ENCODE data around the gene CCDC60. TPM values are rescaled to one million over a fixed set of nuclear protein-coding genes. Genes with fewer than 3 reads are reported as not detected.

CCDC60 gene
- not detected for total RNA-seq

GRCh38 chr12:119334430-119335170, at the start of gene CCDC60:
Gene CCDC60 (plus strand): TSS chr12:119334729. CDS start chr12:119335177, 448 bp downstream.
- DNase-seq (no peak), ATAC-seq (no peak)
- Mint-ChIP-seq H3K36me3 (ENCODE audit: insufficient read depth) (no peaks in the 10 kb centered on the region), H3K27me3 (ENCODE audit: low read depth) (peaks cover 13% of the 10 kb centered on the region), H3K4me1 (ENCODE audit: low read depth) (no peaks in the 10 kb centered on the region), H3K4me3 (no peak within 1 kb of the TSS), H3K9me3 (no peaks in the 10 kb centered on the region)

- Mint-ChIP-seq H3K36me3 (ENCODE audit: insufficient read depth) (no peaks in the 10 kb centered on the region), H3K4me1 (ENCODE audit: low read depth) (no peaks in the 10 kb centered on the region), H3K9me3 (no peaks in the 10 kb centered on the region), H3K4me3 (no peak overlapping the region), H3K27me3 (ENCODE audit: low read depth) (no peaks in the 10 kb centered on the region)
- DNase-seq (no peak), ATAC-seq (no peak)
These were observed 46.0 kb upstream of the CCDC60 start for GRCh38 chr12:119288576-119288975.

GRCh38 chr12:119292893-119293630, 41.5 kb upstream of the CCDC60 start:
- Mint-ChIP-seq H3K4me1 (ENCODE audit: low read depth) (no peaks in the 10 kb centered on the region), H3K4me3 (no peak overlapping the region), H3K27me3 (ENCODE audit: low read depth) (no peaks in the 10 kb centered on the region), H3K9me3 (no peaks in the 10 kb centered on the region), H3K36me3 (ENCODE audit: insufficient read depth) (no peaks in the 10 kb centered on the region)
- no peak for ATAC-seq
- no peak for DNase-seq

GRCh38 chr12:119294211-119294610, 40.3 kb upstream of the CCDC60 start:
- no peak for DNase-seq
- no peaks in the 10 kb centered on the region for H3K36me3 Mint-ChIP-seq (ENCODE audit: insufficient read depth)
- no peak for ATAC-seq
- H3K9me3 Mint-ChIP-seq = no peaks in the 10 kb centered on the region
- H3K27me3 Mint-ChIP-seq (ENCODE audit: low read depth) = no peaks in the 10 kb centered on the region
- H3K4me3 Mint-ChIP-seq = no peak overlapping the region
- no peaks in the 10 kb centered on the region for H3K4me1 Mint-ChIP-seq (ENCODE audit: low read depth)

- no peaks in the 10 kb centered on the region for H3K4me1 Mint-ChIP-seq (ENCODE audit: low read depth)
- ATAC-seq (no peak), DNase-seq (no peak)
- peaks cover 4% of the 10 kb centered on the region for H3K27me3 Mint-ChIP-seq (ENCODE audit: low read depth)
- H3K36me3 Mint-ChIP-seq (ENCODE audit: insufficient read depth) = no peaks in the 10 kb centered on the region
- H3K9me3 Mint-ChIP-seq = no peaks in the 10 kb centered on the region
- H3K4me3 Mint-ChIP-seq = no peak overlapping the region
These were observed 38.0 kb upstream of the CCDC60 start for GRCh38 chr12:119296535-119296934.

- H3K4me1 Mint-ChIP-seq (ENCODE audit: low read depth) = no peaks in the 10 kb centered on the region
- peaks cover 4% of the 10 kb centered on the region for H3K27me3 Mint-ChIP-seq (ENCODE audit: low read depth)
- no peaks in the 10 kb centered on the region for H3K36me3 Mint-ChIP-seq (ENCODE audit: insufficient read depth)
- DNase-seq (no peak), ATAC-seq (no peak)
- no peaks in the 10 kb centered on the region for H3K9me3 Mint-ChIP-seq
- no peak overlapping the region for H3K4me3 Mint-ChIP-seq
These were observed 35.4 kb upstream of the CCDC60 start for GRCh38 chr12:119299130-119299529.

GRCh38 chr12:119301379-119301778, 33.1 kb upstream of the CCDC60 start:
- Mint-ChIP-seq H3K36me3 (ENCODE audit: insufficient read depth) (no peaks in the 10 kb centered on the region), H3K4me1 (ENCODE audit: low read depth) (no peaks in the 10 kb centered on the region), H3K9me3 (no peaks in the 10 kb centered on the region), H3K27me3 (ENCODE audit: low read depth) (peaks cover 4% of the 10 kb centered on the region), H3K4me3 (no peak overlapping the region)
- ATAC-seq (no peak), DNase-seq (no peak)

- Mint-ChIP-seq H3K27me3 (ENCODE audit: low read depth) (peaks cover 4% of the 10 kb centered on the region), H3K4me3 (no peak overlapping the region), H3K9me3 (no peaks in the 10 kb centered on the region), H3K4me1 (ENCODE audit: low read depth) (no peaks in the 10 kb centered on the region), H3K36me3 (ENCODE audit: insufficient read depth) (no peaks in the 10 kb centered on the region)
- ATAC-seq (no peak), DNase-seq (no peak)
These were observed 32.0 kb upstream of the CCDC60 start for GRCh38 chr12:119302451-119303080.

- Mint-ChIP-seq H3K9me3 (no peaks in the 10 kb centered on the region), H3K36me3 (ENCODE audit: insufficient read depth) (no peaks in the 10 kb centered on the region), H3K27me3 (ENCODE audit: low read depth) (no peaks in the 10 kb centered on the region), H3K4me3 (no peak overlapping the region), H3K4me1 (ENCODE audit: low read depth) (no peaks in the 10 kb centered on the region)
- no peak for ATAC-seq
- DNase-seq = no peak
These were observed 27.9 kb upstream of the CCDC60 start for GRCh38 chr12:119306593-119306992.

- no peaks in the 10 kb centered on the region for H3K36me3 Mint-ChIP-seq (ENCODE audit: insufficient read depth)
These were observed 26.8 kb upstream of the CCDC60 start for GRCh38 chr12:119307747-119308146.

GRCh38 chr12:119308708-119309456, 25.6 kb upstream of the CCDC60 start:
- Mint-ChIP-seq H3K36me3 (ENCODE audit: insufficient read depth) (no peaks in the 10 kb centered on the region), H3K27me3 (ENCODE audit: low read depth) (peaks cover 2% of the 10 kb centered on the region), H3K4me3 (no peak overlapping the region), H3K9me3 (no peaks in the 10 kb centered on the region), H3K4me1 (ENCODE audit: low read depth) (no peaks in the 10 kb centered on the region)
- DNase-seq (no peak), ATAC-seq (no peak)

More at GRCh38 chr12:119307747-119308146, 26.8 kb upstream of the CCDC60 start:
- Mint-ChIP-seq H3K9me3 (no peaks in the 10 kb centered on the region), H3K4me1 (ENCODE audit: low read depth) (no peaks in the 10 kb centered on the region), H3K4me3 (no peak overlapping the region), H3K27me3 (ENCODE audit: low read depth) (peaks cover 2% of the 10 kb centered on the region)
- ATAC-seq (no peak), DNase-seq (no peak)

GRCh38 chr12:119311878-119312277, 22.7 kb upstream of the CCDC60 start:
- no peak for ATAC-seq
- DNase-seq = no peak
- no peaks in the 10 kb centered on the region for H3K36me3 Mint-ChIP-seq (ENCODE audit: insufficient read depth)
- no peak overlapping the region for H3K4me3 Mint-ChIP-seq
- H3K9me3 Mint-ChIP-seq = peaks cover 4% of the 10 kb centered on the region
- H3K4me1 Mint-ChIP-seq (ENCODE audit: low read depth) = no peaks in the 10 kb centered on the region
- peaks cover 2% of the 10 kb centered on the region for H3K27me3 Mint-ChIP-seq (ENCODE audit: low read depth)

- ATAC-seq (no peak), DNase-seq (no peak)
- H3K27me3 Mint-ChIP-seq (ENCODE audit: low read depth) = peaks cover 2% of the 10 kb centered on the region
- peaks cover 4% of the 10 kb centered on the region for H3K9me3 Mint-ChIP-seq
- H3K36me3 Mint-ChIP-seq (ENCODE audit: insufficient read depth) = no peaks in the 10 kb centered on the region
- H3K4me3 Mint-ChIP-seq = no peak overlapping the region
- no peaks in the 10 kb centered on the region for H3K4me1 Mint-ChIP-seq (ENCODE audit: low read depth)
These were observed 21.6 kb upstream of the CCDC60 start for GRCh38 chr12:119312904-119313303.

- no peaks in the 10 kb centered on the region for H3K36me3 Mint-ChIP-seq (ENCODE audit: insufficient read depth)
- H3K4me3 Mint-ChIP-seq = no peak overlapping the region
- no peak for DNase-seq
- no peaks in the 10 kb centered on the region for H3K4me1 Mint-ChIP-seq (ENCODE audit: low read depth)
- H3K9me3 Mint-ChIP-seq = peaks cover 4% of the 10 kb centered on the region
- ATAC-seq = no peak
- H3K27me3 Mint-ChIP-seq (ENCODE audit: low read depth) = peaks cover 4% of the 10 kb centered on the region
These were observed 20.2 kb upstream of the CCDC60 start for GRCh38 chr12:119314290-119314689.

Data from activated T-cell treated with anti-CD3 and anti-CD28 coated beads, Interleukin-2, amount 50 U/mL, for 4 hours (primary cell).